HG03060 (cell line): Measurements from ENCODE around the gene LAT.
"Not testable (repeated sequence)": the region's sequence is repeated elsewhere in the genome, so short reads cannot be mapped to it uniquely, and the experiment has no call there.

Source experiments
- ATAC-seq: cut with Tn5 transposase; IDR thresholded peaks from one replicate; pipeline ENCODE4 v1.9.1; 2021; ENCODE audit warnings: low read depth, moderate number of reproducible peaks; ENCODE audit not compliant: unreplicated experiment

The LAT gene

DNA sequence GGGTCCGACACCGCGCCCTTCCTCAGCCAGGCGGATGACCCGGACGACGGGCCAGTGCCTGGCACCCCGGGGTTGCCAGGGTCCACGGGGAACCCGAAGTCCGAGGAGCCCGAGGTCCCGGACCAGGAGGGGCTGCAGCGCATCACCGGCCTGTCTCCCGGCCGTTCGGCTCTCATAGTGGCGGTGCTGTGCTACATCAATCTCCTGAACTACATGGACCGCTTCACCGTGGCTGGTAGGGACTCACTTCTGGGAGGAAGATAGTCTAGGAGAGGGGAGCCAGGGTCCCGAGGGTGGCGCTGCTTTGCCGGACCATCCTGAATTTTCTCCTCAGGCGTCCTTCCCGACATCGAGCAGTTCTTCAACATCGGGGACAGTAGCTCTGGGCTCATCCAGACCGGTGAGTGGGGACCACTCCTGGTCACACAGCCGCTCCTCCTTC, 9.7 kb upstream of the LAT start:
- ATAC-seq, result no peak

DNA sequence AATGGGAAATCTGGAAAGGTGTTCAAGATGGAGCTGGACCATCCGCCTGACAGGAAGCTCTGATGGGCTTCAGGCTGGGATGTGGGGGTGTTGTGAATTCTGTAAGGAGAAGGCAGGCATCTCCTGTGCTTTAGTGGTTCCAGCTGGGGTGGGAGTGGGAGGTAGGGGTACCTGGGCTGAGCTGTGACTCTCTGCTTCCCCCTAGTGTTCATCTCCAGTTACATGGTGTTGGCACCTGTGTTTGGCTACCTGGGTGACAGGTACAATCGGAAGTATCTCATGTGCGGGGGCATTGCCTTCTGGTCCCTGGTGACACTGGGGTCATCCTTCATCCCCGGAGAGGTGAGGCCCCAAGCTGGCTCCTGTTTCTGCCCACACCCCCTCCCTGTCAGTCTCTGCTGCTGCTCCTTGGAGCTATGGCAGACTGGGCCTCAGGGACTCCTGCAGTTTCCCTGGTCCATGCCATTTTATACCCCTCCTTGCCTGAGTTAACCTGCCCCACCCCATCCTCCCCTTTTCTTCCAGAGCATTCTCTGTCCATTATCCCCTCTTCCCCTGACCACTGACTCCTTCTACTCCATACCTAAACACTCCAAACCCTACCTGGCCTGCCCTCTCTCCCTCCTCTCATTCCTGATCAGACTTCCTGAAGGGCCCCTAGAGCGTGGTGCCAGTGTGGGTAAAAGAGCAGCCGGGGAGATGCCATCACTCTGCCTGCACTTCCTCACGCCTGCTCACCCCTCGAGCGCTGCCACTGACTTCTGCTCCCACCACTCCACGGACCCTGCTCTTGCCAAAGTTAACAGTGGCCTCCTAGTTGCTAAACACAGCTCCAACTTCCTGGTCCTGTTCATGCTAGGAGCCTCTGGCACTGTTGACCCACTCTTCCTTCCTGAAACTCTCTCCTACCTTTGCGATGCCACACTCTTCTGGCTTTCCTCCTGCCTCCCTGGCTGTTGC, 6.9 kb upstream of the LAT start:
- no peak for ATAC-seq

DNA sequence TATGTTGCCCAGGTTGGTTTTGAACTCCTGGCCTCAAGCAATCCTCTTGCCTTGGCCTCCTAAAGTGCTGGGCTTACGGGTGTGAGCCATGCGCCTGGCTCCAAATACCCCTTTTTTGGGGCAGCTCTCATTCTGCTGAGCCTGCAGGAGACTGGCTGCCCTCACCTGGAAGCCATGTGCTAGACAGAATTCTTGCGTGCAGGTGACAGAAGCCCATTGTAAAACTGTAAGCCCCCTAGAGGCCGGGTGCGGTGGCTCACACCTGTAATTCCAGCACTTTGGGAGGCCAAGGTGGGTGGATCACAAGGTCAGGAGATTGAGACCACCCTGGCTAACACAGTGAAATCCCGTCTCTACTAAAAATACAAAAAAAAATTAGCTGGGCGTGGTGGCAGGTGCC, 4.5 kb upstream of the LAT start:
- ATAC-seq, result not testable (repeated sequence)

DNA sequence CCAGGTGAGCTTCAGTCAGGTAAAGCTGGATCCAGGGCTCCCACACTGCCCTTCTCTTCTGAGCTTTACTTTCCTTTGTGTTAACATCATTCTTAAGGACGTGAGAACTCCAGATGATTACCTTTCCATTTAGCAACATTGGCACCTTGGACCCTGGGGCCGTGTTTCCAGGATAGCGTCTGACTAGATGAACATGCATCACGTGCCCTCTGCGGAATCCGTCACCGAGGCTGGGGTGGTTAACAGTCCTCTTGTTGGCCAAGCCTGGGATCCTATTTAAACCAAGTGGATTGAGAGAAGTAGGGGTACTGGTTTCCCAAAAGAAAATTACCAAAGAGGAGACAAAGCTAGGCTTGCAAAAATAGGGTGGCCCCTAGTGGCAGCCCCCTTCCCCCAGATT, 3.9 kb upstream of the LAT start:
- ATAC-seq, result no peak

DNA sequence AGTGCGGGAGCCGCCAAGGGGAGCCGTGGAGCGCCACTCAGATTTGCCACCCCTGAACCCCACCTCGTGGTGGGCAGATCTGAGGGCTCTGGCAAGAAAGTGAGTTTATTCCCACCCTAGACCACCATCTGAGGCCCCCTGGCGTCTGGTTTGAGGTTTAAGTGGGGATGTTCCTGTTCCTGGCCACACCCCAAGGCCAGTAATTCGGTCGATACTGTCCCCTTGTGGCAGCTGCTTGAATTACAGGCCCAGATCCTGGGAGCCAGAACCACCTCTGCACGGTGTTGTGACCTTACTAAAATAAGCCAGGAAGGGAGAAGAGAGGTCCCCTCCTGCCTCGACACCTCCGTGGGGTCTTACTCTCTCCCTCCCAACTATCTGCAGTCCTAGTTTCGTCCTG, 3.3 kb upstream of the LAT start:
- no peak for ATAC-seq

DNA sequence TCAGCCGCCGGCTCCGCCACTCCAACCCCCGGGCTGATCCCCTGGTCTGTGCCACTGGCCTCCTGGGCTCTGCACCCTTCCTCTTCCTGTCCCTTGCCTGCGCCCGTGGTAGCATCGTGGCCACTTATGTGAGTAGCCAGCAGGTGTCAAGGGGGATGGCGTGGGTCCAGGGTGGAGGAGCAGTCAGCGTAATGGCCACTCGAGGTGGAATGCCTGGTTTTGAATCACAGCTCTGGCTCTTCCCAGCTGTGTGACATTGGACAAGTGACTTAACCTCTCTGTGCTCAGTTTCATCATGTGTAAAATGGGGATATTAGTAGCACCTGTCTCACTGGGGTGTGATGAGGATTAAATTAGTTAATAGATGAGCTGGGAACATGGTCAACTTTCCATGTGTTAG, 2.4 kb upstream of the LAT start:
- no peak for ATAC-seq

DNA sequence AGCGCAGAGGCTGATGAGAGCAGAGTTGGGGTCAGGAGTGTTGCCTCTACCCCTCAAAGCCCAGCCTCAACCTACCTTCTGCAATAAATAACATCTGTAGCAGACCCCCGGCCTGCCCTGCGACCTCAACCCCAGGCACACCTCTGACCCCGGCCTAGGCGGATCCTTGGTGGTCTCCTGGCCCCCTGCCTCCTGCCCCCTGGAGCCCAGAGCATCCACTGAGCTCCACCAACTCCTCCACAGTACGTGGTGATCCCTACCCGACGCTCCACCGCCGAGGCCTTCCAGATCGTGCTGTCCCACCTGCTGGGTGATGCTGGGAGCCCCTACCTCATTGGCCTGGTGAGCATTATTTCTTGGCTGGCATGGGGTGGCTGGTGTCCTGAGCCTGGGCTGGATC, 1.9 kb upstream of the LAT start:
- no peak for ATAC-seq

DNA sequence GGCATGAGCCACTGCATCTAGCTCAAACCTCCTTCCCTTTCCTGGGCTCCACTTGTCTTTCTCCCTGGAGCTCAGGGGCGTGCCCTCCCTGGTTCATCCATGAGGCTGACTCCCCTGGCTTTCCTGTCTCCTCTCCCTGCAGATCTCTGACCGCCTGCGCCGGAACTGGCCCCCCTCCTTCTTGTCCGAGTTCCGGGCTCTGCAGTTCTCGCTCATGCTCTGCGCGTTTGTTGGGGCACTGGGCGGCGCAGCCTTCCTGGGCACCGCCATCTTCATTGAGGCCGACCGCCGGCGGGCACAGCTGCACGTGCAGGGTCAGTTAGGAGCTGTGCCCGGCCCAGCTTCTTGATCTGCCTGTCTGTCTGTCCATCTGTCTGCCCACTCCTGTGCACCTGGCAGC, 1.2 kb upstream of the LAT start:
- ATAC-seq, result no peak

DNA sequence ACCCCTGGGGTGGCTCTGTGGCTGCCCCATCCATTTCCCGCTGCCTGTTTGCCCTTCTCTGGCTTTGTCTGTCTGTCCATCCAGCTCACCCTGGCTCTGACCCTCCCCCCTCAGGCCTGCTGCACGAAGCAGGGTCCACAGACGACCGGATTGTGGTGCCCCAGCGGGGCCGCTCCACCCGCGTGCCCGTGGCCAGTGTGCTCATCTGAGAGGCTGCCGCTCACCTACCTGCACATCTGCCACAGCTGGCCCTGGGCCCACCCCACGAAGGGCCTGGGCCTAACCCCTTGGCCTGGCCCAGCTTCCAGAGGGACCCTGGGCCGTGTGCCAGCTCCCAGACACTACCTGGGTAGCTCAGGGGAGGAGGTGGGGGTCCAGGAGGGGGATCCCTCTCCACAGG, 761 bp upstream of the LAT start:
- no peak for ATAC-seq

DNA sequence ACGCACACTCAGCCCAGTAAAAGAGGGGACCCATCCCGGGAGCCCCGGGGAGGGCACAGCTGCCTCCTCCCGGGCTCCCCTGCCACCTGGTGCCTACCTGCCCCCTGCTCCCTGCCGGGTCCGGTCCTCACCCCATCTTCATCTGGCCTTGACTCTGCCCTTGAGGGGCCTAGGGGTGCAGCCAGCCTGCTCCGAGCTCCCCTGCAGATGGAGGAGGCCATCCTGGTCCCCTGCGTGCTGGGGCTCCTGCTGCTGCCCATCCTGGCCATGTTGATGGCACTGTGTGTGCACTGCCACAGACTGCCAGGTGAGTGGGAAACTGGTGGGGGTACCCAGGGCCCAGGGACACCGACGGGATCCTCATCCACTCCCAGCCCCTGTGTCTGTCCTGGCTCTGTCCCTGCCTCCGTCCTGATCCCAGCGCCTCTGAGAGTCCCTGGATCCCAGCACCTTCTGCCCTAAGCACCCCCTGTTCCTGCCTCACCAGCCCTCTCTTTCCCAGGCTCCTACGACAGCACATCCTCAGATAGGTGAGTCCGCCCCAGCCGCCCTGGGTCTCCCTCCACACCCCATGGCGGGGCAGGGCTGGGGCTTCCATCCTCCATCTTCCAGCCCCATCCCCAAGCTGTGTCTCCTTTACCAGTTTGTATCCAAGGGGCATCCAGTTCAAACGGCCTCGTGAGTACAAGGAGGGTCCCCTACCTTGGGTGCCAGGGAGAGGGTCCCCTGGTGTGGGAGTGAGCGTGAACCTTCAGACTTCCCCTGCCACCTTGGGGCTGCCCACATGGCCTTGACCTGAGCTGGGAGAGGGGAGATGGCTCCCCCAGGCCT, 574 bp downstream of the LAT start:
- ATAC-seq, result no peak

DNA sequence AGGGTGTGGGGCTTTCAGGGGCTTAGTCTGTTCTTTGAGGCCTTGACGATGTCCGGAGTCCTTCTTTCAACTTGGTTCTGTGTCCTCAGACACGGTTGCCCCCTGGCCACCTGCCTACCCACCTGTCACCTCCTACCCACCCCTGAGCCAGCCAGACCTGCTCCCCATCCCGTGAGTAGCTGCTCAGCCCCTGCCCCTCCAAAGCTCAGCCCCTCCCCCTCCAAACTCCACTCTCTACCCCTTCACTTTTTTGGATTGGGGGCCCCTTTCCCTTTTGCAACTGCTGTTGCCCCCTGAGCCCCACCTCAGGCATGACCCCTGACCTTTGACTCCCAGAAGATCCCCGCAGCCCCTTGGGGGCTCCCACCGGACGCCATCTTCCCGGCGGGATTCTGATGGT, 1.2 kb downstream of the LAT start:
- no peak for ATAC-seq

DNA sequence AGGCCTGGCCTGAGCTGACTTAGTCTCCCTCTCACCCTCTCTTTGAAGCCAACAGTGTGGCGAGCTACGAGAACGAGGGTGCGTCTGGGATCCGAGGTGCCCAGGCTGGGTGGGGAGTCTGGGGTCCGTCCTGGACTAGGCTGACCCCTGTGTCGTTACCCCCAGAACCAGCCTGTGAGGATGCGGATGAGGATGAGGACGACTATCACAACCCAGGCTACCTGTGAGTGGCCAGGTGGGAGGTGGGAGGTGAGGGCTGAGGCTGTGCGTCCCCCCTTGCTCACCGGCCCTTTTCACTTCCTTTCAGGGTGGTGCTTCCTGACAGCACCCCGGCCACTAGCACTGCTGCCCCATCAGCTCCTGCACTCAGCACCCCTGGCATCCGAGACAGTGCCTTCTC, 1.6 kb downstream of the LAT start:
- ATAC-seq, result no peak

DNA sequence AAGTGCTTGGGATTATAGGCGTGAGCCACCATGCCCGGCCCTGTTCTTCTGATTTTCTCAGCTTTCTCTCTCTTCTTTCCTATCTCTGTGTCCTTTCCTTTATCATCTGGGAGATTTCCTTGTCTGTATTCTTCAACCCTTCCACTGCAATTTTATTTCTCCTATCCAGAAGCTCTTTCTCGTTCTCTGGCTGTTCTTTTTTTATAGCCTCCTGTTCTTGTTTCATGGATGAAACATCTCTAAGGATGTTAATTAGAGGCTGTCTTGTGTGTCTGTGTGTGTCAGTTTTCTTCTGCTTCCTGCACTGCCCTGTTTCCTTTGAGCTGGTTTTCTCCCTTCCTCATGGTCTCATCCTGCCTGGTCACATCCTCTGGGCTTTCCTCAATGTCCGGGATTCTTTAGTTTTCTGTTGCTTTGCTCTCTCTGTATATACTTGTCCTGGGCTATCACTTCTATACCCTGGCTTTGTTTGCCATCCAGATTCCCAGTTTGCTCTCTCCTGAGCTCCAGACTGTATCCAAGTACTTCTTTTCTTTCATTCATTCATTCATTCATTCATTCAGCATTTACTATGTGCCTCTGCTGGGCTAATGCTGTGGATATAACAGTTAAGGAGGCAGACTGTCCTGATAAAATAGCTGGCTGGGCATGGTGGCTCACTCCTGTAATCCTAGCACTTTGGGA, 2.5 kb downstream of the LAT start:
- ATAC-seq, result no peak

DNA sequence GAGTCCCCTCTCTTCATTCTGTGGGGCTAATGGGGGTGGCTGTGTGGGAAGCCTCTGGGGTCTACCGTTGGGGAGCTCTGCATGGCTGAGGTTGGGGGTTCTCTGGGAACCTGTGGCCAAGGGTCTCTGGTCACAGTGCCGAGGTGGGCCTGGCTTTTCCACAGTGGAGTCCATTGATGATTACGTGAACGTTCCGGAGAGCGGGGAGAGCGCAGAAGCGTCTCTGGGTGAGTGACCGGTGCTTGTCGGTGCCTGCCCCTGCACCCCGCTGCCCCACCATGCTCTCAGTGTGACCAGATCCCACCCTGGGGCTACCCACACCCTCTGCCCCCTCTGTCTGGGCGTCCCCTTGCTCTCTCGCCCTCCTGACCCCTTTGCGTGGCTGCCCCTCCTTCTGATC, 4.5 kb downstream of the LAT start:
- no peak for ATAC-seq

DNA sequence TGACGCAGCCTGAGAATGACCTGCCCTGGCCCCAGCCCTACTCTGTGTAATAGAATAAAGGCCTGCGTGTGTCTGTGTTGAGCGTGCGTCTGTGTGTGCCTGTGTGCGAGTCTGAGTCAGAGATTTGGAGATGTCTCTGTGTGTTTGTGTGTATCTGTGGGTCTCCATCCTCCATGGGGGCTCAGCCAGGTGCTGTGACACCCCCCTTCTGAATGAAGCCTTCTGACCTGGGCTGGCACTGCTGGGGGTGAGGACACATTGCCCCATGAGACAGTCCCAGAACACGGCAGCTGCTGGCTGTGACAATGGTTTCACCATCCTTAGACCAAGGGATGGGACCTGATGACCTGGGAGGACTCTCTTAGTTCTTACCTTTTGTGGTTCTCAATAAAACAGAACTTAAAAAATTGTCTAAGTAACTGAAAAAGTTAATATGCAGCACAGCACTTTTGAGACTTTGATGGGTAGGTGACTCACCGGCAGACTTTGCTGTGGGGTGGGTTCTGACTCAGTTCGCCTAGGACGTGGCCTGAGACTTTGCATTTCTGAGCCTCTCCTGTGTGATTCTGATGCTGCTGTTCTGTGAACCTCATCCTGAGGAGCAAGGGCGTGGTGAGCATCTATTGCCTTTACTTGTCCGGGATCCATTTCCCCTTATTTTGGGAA, 5.7 kb downstream of the LAT start:
- ATAC-seq, result no peak

DNA sequence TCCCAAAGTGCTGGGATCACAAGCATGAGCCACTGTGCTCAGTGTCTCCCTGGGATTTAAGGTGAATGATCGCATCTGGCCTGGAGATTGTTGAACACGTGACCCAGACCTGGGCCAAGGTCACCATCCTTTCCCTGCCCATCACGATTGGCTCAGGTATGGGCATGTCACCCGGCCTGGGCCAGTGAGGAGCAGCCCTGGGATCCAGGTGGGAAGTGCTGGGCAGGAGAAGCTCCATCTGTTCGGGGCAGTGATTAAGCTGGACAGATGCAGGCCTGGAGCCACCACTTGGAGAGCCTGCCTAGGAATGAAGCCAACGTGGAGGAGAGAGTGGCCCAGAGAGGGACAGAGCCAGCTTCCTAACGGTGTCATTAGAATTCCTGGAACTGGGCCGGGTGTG, 6.8 kb downstream of the LAT start:
- ATAC-seq, result no peak

DNA sequence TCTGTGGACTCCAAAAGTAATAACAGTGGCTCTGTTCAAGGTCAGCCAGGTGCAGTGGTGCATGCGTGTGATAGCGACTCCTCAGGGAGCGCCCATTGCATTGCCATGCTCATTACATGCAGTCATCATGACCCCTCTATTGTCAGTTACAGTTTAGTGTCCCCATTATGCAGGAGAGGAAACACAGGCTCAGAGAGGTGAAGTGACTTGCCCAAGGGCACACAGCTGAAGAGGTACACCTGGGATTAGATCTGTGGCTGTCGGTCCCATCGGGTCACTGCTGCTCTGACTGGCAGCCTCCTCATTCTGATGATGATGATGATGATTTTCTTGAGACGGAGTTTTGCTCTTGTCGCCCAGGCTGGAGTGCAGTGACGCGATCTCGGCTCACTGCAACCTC, 7.6 kb downstream of the LAT start:
- ATAC-seq, result no peak

DNA sequence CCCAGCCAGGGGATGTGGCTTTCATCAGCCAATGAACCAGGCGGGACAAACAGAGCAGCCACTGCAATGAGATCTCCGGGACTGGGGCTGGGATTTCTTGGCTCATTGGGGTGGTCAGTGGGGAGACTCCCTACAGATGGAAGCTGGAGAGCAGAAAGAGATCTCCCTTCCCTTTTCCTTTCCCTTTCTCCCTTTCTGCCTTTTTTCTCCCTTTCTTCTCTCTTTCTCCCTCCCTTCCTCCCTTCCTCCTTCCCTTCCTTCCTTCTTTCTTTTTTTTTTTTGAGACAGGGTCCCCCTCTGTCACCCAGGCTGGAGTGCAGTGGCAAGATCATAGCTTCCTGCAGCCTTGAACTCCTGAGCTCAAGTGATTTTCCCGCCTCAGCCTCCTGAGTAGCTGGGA, 14.0 kb downstream of the LAT start:
- ATAC-seq, result no peak

DNA sequence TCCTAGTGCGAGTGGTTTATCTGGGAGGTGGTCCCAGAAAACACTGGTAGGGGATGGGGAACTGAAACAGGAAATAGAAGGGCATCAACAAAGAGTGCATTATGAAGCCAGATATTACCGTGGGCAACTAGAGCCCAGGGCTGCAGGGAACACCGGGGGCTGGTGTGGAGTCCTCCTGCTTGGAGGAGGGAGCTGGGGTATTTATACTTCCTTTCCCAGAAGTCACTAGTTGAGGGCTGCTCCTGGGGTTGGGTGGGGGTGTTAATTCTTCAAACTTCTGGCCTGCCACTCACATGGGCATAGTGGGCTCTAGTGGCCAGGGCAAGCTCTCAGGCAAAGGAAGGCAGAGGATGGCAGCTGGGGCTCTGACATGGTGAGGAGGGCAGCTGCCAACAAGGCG, 14.7 kb downstream of the LAT start:
- ATAC-seq, result no peak

DNA sequence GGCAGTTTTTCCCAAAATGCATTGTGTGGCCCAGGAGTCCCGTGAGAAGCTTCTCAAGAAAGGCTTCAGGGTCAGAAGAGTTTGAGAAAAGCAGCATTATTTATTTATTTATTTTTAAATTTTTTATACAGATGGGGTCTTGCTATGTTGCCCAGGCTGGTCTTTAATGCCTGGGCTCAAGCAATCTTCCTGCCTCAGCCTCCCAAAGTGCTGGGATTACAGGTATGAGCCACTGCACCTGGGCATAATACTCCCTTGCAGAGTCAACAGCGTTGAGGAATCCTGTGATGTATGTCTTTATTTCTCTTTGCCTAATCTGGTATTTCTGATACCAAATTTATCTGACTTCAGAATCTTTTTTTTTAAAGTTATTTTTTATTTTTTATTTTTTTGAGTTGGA, 15.2 kb downstream of the LAT start:
- no peak for ATAC-seq
